ENCODE measurements around the gene BCOR.

GRCh38 chrX:40079572-40079971, 18.2 kb downstream of the BCOR start:
- TF ChIP-seq CTCF (IDR thresholded peaks at IDR 0.05) (no peak), POLR2A (IDR thresholded peaks at IDR 0.05) (no peak)
